ENCODE results near the gene TRMT1L. TPM values are rescaled to one million over a fixed set of nuclear protein-coding genes. Genes with fewer than 3 reads are reported as not detected.

The TRMT1L gene
- total and polyA plus RNA-seq, 10 donors: 7.7 to 35.6 (median 21.4) TPM

- peaks cover 15 to 42% (median 33%) of the 10 kb centered on the region in 6 donors for H3K4me1 ChIP-seq
- H3K27ac ChIP-seq: no peak overlapping the region
- H3K4me3 ChIP-seq: peak overlapping the region in 1 of 8 donors; percentile 86
- TF ChIP-seq POLR2AphosphoS5 (IDR thresholded peaks at IDR 0.05) (no peak), POLR2A (IDR thresholded peaks at IDR 0.05) (no peak), CTCF (IDR thresholded peaks at IDR 0.05 in 8 of 11, conservative IDR thresholded peaks at IDR 0.05 in 3 of 11) (no peak)
- intact Hi-C loops (cut with DNase I; ENCODE audit: low total_unique reads): loop anchor here (10.0 kb wide), 1 partner anchor 156 kb away; the partner anchor contains the start of gene IVNS1ABP
- H3K36me3 ChIP-seq: peaks cover 0 to 28% (median 3%) of the 10 kb centered on the region in 6 donors
- no peaks in the 10 kb centered on the region for H3K27me3 ChIP-seq (replicated peaks in 1 of 7)
- H3K9me3 ChIP-seq: no peaks in the 10 kb centered on the region
- 76 to 92% (median 86%) methylated on average over 2 of the region's 2 CpGs for WGBS, 5 donors
- DNase-seq: no peak
Observed at GRCh38 chr1:185158800-185159199, 2.0 kb upstream of the TRMT1L start.

GRCh38 chr1:185157599-185158412, 1.1 kb upstream of the TRMT1L start:
- DNase-seq: no peak
- peak overlapping the region; percentile 85 to 100 (median 99) for H3K27ac ChIP-seq
- intact Hi-C loops (cut with DNase I; ENCODE audit: low total_unique reads): loop anchor here (10.0 kb wide), 1 partner anchor 157 kb away; the partner anchor contains the start of gene IVNS1ABP

GRCh38 chr1:185156288-185156853, 382 bp downstream of the TRMT1L start:
- Histone ChIP-seq H3K27me3 (replicated peaks in 1 of 7) (no peaks in the 10 kb centered on the region), H3K9me3 (no peaks in the 10 kb centered on the region), H3K36me3 (peaks cover 0 to 8% (median 0%) of the 10 kb centered on the region in 6 donors), H3K4me1 (peaks cover 15 to 63% (median 49%) of the 10 kb centered on the region in 6 donors), H3K27ac (peak overlapping the region; percentile 98 to 100 (median 99)), H3K4me3 (peak overlapping the region; percentile 71 to 86 (median 78))
- 0 to 1% (median 0%) methylated on average over 22 to 30 of the region's 30 CpGs for WGBS, 5 donors
- intact Hi-C loops (cut with DNase I; ENCODE audit: low total_unique reads): loop anchor here (10.0 kb wide), 1 partner anchor 158 kb away; the partner anchor contains the start of gene IVNS1ABP
- no peak for TF ChIP-seq CTCF (IDR thresholded peaks at IDR 0.05 in 8 of 11, conservative IDR thresholded peaks at IDR 0.05 in 3 of 11)
- no peak for TF ChIP-seq POLR2AphosphoS5 (IDR thresholded peaks at IDR 0.05)
- no peak for TF ChIP-seq POLR2A (IDR thresholded peaks at IDR 0.05)
- DNase-seq: peak; percentile 94

More at GRCh38 chr1:185157599-185158412, 1.1 kb upstream of the TRMT1L start:
- H3K27me3 ChIP-seq (replicated peaks in 1 of 7): no peaks in the 10 kb centered on the region
- WGBS, 5 donors: 4 to 6% (median 5%) methylated on average over 20 of the region's 20 CpGs
- peak overlapping the region; percentile 71 to 86 (median 78) for H3K4me3 ChIP-seq
- peaks cover 0 to 18% (median 0%) of the 10 kb centered on the region in 6 donors for H3K36me3 ChIP-seq
- H3K9me3 ChIP-seq: no peaks in the 10 kb centered on the region
- peaks cover 15 to 52% (median 43%) of the 10 kb centered on the region in 6 donors for H3K4me1 ChIP-seq
- TF ChIP-seq POLR2AphosphoS5 (IDR thresholded peaks at IDR 0.05) (no peak), POLR2A (IDR thresholded peaks at IDR 0.05) (peak in 1 of 3 donors; percentile 27)

GRCh38 chr1:185155600-185156287, 1.0 kb downstream of the TRMT1L start:
- peaks cover 15 to 63% (median 49%) of the 10 kb centered on the region in 6 donors for H3K4me1 ChIP-seq
- H3K27ac ChIP-seq: peak overlapping the region; percentile 98 to 100 (median 99)
- no peaks in the 10 kb centered on the region for H3K9me3 ChIP-seq
- TF ChIP-seq POLR2AphosphoS5 (IDR thresholded peaks at IDR 0.05): no peak
- no peak for TF ChIP-seq POLR2A (IDR thresholded peaks at IDR 0.05)
- TF ChIP-seq CTCF (IDR thresholded peaks at IDR 0.05 in 8 of 11, conservative IDR thresholded peaks at IDR 0.05 in 3 of 11): no peak
- peaks cover 0 to 11% (median 0%) of the 10 kb centered on the region in 6 donors for H3K36me3 ChIP-seq
- DNase-seq: no peak
- WGBS, 5 donors: 6 to 9% (median 7%) methylated on average over 11 of the region's 11 CpGs
- no peaks in the 10 kb centered on the region for H3K27me3 ChIP-seq (replicated peaks in 1 of 7)
- peak overlapping the region; percentile 71 to 86 (median 78) for H3K4me3 ChIP-seq
- intact Hi-C loops (cut with DNase I; ENCODE audit: low total_unique reads): loop anchor here (10.0 kb wide), 1 partner anchor 159 kb away; the partner anchor contains the start of gene IVNS1ABP

Data from spleen (tissue), 11 donors.